Prostate gland (tissue), 2 donors: Measurements from ENCODE around the gene SCYL1.

ENCODE experiments used
- POLR2A ChIP-seq: fragments of 450-650 bp; IDR thresholded peaks from one replicate; pipeline ENCODE4 v1.6.1; 2016; ENCODE audit warnings: antibody characterized with exemption, mild to moderate bottlenecking
- POLR2AphosphoS5 ChIP-seq: sonication (generic); formaldehyde crosslinking; IDR thresholded peaks from one replicate; pipeline ENCODE4 v1.6.1; 2017; ENCODE audit warnings: antibody characterized with exemption
- TF ChIP-seq, protein P1 (sequence below), 4 experiments: fragments of 200-600 bp in 2 of 4; fragments of 450-650 bp in 2 of 4; sonication (generic) in 2 of 4; IDR thresholded peaks; 1 replicate in 3 of 4; 2 replicates in 1 of 4; pipeline ENCODE4 v1.5.1; 2016 to 2019; ENCODE audit warnings: antibody characterized with exemption in 4 of 4, mild to moderate bottlenecking in 2 of 4, moderate library complexity in 2 of 4

DNA sequence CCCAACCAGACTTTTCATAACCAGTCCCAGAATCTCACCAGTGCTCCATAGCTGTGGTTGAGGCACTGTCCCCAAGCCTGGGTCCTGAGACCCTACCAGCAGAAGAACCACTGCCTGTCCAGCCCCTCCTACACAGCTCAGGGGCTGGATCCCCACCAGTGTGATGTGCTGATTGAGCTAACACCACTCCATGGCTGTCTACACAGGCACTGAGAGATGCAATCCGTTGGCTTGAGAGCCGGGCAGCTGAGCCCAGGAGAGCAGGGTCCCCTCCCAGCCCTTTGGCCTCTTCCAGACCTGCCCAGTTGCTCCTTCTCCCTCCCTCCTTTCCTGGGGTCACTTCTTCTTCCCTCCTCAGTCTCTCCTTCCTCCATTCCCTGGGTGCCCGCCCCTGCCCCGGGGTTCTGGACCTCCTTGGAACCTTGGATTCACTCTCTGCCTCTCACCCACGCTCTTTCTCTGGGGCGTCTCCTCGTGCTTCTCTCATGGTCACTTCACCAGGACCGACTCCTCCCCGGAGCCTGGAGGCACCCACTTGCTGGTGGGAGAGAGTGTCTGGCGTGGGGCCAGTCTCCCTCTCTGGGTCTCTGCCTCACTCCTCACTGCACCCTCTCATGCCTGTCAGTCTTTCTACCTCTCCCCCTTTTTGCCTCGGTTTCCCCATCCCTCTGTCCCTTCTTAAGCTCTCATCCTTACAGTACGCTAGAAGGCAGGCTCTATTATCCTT, 706 bp upstream of the SCYL1 start:
- no peak for TF ChIP-seq POLR2A
- TF ChIP-seq, protein P1, sequence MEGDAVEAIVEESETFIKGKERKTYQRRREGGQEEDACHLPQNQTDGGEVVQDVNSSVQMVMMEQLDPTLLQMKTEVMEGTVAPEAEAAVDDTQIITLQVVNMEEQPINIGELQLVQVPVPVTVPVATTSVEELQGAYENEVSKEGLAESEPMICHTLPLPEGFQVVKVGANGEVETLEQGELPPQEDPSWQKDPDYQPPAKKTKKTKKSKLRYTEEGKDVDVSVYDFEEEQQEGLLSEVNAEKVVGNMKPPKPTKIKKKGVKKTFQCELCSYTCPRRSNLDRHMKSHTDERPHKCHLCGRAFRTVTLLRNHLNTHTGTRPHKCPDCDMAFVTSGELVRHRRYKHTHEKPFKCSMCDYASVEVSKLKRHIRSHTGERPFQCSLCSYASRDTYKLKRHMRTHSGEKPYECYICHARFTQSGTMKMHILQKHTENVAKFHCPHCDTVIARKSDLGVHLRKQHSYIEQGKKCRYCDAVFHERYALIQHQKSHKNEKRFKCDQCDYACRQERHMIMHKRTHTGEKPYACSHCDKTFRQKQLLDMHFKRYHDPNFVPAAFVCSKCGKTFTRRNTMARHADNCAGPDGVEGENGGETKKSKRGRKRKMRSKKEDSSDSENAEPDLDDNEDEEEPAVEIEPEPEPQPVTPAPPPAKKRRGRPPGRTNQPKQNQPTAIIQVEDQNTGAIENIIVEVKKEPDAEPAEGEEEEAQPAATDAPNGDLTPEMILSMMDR (IDR thresholded peaks at IDR 0.05) = no peak
- TF ChIP-seq POLR2AphosphoS5 = no peak
